OCI-LY3 (cell line): ENCODE measurements around the gene SFRP5.

Experiments used
- EZH2phosphoT487 ChIP-seq: fragments of 200-600 bp; shearing (Covaris generic); IDR thresholded peaks from 2 replicates; pipeline ENCODE4 v1.6.1; 2018; ENCODE audit warnings: antibody characterized with exemption, mixed run types, low read depth
- TF ChIP-seq, protein P1 (sequence below): fragments of 200-600, 300-600 bp; sonication (generic); IDR thresholded peaks from 2 replicates; pipeline ENCODE4 v1.5.1; 2014; ENCODE audit warnings: antibody characterized with exemption, low read length, low read depth

- TF ChIP-seq, protein P1, sequence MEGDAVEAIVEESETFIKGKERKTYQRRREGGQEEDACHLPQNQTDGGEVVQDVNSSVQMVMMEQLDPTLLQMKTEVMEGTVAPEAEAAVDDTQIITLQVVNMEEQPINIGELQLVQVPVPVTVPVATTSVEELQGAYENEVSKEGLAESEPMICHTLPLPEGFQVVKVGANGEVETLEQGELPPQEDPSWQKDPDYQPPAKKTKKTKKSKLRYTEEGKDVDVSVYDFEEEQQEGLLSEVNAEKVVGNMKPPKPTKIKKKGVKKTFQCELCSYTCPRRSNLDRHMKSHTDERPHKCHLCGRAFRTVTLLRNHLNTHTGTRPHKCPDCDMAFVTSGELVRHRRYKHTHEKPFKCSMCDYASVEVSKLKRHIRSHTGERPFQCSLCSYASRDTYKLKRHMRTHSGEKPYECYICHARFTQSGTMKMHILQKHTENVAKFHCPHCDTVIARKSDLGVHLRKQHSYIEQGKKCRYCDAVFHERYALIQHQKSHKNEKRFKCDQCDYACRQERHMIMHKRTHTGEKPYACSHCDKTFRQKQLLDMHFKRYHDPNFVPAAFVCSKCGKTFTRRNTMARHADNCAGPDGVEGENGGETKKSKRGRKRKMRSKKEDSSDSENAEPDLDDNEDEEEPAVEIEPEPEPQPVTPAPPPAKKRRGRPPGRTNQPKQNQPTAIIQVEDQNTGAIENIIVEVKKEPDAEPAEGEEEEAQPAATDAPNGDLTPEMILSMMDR, result no peak
- TF ChIP-seq EZH2phosphoT487, result no peak
Observed at GRCh38 chr10:97789770-97790397, 18.1 kb upstream of the SFRP5 start.
